ENCODE data around the gene UVRAG. TPM values are rescaled to one million over a fixed set of nuclear protein-coding genes. Genes with fewer than 3 reads are reported as not detected.

Gene UVRAG
- total and polyA plus RNA-seq, 10 donors = 13.8 to 80.8 (median 42.9) TPM

DNA sequence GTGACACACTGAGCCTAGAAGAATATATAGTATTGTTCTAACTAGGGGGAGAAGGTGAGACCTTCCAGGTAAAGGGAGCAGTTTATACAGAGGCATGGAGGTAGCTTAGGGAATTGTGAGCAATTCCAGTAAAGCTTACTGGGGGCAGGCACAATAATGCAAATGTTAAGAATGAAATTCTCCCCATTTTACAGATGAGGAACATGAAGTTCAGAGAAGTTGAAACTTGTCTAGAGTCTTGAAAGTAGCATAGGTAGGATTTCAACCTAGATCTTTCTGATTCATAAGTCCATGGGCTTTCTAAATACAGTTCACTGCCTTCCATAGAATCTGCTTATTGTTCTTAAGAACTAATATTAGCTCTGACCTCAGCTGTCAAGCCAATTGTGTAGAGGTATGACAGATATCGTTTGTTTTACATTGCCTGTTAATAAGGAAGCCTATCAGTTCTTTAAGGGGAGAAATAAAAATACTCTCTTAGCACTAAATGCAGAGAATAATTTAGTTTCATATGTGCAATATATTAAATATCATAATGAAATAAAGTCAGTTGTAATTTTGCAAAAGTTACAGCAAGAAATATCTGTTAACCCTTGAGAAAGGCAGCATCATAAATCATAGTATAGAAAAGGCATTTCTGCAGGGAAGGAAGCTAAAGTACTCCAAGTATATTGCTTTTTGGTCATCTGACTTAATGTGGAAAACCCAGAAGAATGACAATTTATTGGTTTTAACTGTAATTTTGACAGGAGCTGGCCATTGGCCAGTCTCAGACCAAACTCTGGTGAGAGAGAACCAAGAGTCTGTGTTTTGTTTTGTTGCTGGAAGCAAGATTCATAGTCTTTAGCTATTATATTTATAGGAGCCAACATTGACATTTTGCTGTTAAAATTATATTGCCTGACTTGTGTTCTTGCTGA is 181.8 kb downstream of the UVRAG start:
- 37 to 51% (median 46%) methylated on average over 1 of the region's 1 CpG for WGBS, 5 donors
- H3K36me3 ChIP-seq = peaks cover 0 to 42% (median 2%) of the 10 kb centered on the region in 6 donors
- H3K9me3 ChIP-seq = peaks cover 0 to 20% (median 16%) of the 10 kb centered on the region in 8 donors
- TF ChIP-seq POLR2A (IDR thresholded peaks at IDR 0.05) (no peak), POLR2AphosphoS5 (IDR thresholded peaks at IDR 0.05) (no peak), CTCF (IDR thresholded peaks at IDR 0.05 in 8 of 11, conservative IDR thresholded peaks at IDR 0.05 in 3 of 11) (no peak)
- intact Hi-C loops (cut with DNase I; ENCODE audit: low total_unique reads) = no loop called here
- no peak for DNase-seq
- no peak overlapping the region for H3K27ac ChIP-seq
- H3K4me3 ChIP-seq = no peak overlapping the region
- H3K4me1 ChIP-seq = no peaks in the 10 kb centered on the region
- H3K27me3 ChIP-seq (replicated peaks in 1 of 7) = no peaks in the 10 kb centered on the region

DNA sequence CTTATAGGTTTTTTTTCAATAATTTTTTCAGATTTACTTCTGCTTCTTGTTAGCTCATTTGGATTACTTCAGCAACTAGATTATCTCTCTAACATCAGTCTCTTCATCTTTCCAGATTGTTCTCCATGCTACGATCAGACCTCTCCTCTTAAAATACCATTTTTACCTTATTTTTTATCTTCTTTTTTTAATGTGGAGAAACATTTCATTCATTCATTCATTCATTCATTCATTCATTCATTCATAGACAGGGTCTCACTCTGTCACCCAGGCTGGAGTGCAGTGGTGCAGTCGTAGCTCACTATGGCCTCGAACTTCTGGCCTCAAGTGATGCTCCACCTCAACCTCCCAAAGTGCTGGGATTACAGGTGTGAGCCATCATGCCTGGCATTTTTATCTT is 189.4 kb downstream of the UVRAG start:
- peaks cover 0 to 96% (median 49%) of the 10 kb centered on the region in 6 donors for H3K36me3 ChIP-seq
- intact Hi-C loops (cut with DNase I; ENCODE audit: low total_unique reads) = no loop called here
- 94 to 98% (median 96%) methylated on average over 3 of the region's 3 CpGs for WGBS, 5 donors

DNA sequence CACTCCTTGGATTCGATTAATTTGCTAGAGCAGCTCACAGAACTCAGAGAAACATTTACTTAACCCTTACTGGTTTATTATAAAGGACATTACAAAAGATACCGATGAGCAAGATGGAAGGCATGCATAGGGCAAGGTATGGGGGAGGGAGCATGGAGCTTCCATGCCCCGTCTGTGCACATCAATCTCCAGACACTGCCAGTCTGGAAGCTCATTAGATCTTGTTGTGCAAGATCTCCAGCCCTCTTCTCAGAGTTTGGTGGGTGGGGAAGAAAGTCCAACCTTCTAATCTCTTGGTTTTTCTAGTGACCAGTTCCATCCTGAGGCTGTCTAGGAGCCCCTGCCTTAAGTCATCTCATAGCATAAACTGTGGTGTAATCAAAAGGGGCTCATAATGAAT is 190.7 kb downstream of the UVRAG start:
- DNase-seq = no peak
- Histone ChIP-seq H3K4me3 (no peak overlapping the region), H3K9me3 (peaks cover 0 to 13% (median 11%) of the 10 kb centered on the region in 8 donors), H3K36me3 (peaks cover 0 to 96% (median 52%) of the 10 kb centered on the region in 6 donors), H3K27me3 (replicated peaks in 1 of 7) (no peaks in the 10 kb centered on the region), H3K4me1 (no peaks in the 10 kb centered on the region), H3K27ac (no peak overlapping the region)
- TF ChIP-seq CTCF (IDR thresholded peaks at IDR 0.05 in 8 of 11, conservative IDR thresholded peaks at IDR 0.05 in 3 of 11) (no peak), POLR2A (IDR thresholded peaks at IDR 0.05) (no peak), POLR2AphosphoS5 (IDR thresholded peaks at IDR 0.05) (no peak)
- intact Hi-C loops (cut with DNase I; ENCODE audit: low total_unique reads) = no loop called here
- 90 to 98% (median 95%) methylated on average over 3 of the region's 3 CpGs for WGBS, 5 donors

More for the DNA sequence above, 189.4 kb downstream of the UVRAG start:
- Histone ChIP-seq H3K9me3 (peaks cover 0 to 23% (median 18%) of the 10 kb centered on the region in 8 donors), H3K4me1 (no peaks in the 10 kb centered on the region), H3K4me3 (no peak overlapping the region), H3K27me3 (replicated peaks in 1 of 7) (no peaks in the 10 kb centered on the region), H3K27ac (no peak overlapping the region)
- TF ChIP-seq POLR2AphosphoS5 (IDR thresholded peaks at IDR 0.05) = no peak
- no peak for TF ChIP-seq CTCF (IDR thresholded peaks at IDR 0.05 in 8 of 11, conservative IDR thresholded peaks at IDR 0.05 in 3 of 11)
- no peak for TF ChIP-seq POLR2A (IDR thresholded peaks at IDR 0.05)
- no peak for DNase-seq

DNA sequence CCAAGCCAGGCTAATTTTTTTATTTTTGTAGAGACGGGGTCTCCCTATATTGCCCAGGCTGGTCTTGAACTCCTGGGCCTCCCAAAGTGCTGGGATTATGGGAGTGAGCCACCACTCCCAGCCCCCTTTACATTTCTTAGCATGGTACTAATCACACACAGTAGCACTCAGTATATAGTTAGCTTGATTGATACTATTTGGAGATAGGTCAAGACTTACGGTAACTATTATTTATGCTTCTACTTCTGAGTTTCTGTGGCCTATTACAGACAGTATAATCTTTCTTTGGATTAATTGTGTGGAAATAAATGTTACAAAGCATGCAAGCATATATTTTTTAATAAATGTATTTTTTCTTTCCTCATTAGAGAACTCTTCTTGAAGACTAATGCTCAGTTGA is 192.2 kb downstream of the UVRAG start:
- intact Hi-C loops (cut with DNase I; ENCODE audit: low total_unique reads) = no loop called here
- peaks cover 0 to 96% (median 54%) of the 10 kb centered on the region in 6 donors for H3K36me3 ChIP-seq
- no peak overlapping the region for H3K27ac ChIP-seq
- TF ChIP-seq CTCF (IDR thresholded peaks at IDR 0.05 in 8 of 11, conservative IDR thresholded peaks at IDR 0.05 in 3 of 11) = no peak
- DNase-seq = no peak
- no peaks in the 10 kb centered on the region for H3K9me3 ChIP-seq
- H3K4me1 ChIP-seq = no peaks in the 10 kb centered on the region
- WGBS, 5 donors = 86 to 100% (median 99%) methylated on average over 2 of the region's 2 CpGs
- H3K4me3 ChIP-seq = no peak overlapping the region
- H3K27me3 ChIP-seq (replicated peaks in 1 of 7) = no peaks in the 10 kb centered on the region

All from spleen (tissue), 11 donors.